Gastrocnemius medialis (tissue), 4 donors: ENCODE data around the gene IFNA13.

ENCODE experiments used
- CTCF ChIP-seq, 5 experiments: fragments of 450-650 bp in 3 of 5; fragments of 200-600 bp in 2 of 5; sonication (generic) in 2 of 5; IDR thresholded peaks in 4 of 5; conservative IDR thresholded peaks in 1 of 5; 1 replicate in 4 of 5; 2 replicates in 1 of 5; pipeline ENCODE4 v1.5.1; 2016 to 2019; ENCODE audit warnings: antibody characterized with exemption in 5 of 5, mild to moderate bottlenecking in 3 of 5, moderate library complexity in 3 of 5
- POLR2A ChIP-seq, 2 donors: fragments of 450-650 bp; IDR thresholded peaks; one replicate each; pipeline ENCODE4 v1.6.1; 2017; ENCODE audit warnings: antibody characterized with exemption in 2 of 2, mild to moderate bottlenecking in 2 of 2, moderate library complexity in 2 of 2

GRCh38 chr9:21414220-21414940 lies 46.5 kb upstream of the IFNA13 start:
- TF ChIP-seq CTCF (IDR thresholded peaks at IDR 0.05 in 4 of 5, conservative IDR thresholded peaks at IDR 0.05 in 1 of 5) (no peak), POLR2A (IDR thresholded peaks at IDR 0.05) (no peak)
